Measurements from ENCODE around the gene PPP1R14D. TPM values are rescaled to one million over a fixed set of nuclear protein-coding genes. Genes with fewer than 3 reads are reported as not detected.
A peak's percentile ranks its signal among the peaks of the same experiment; 100 is the strongest.

PPP1R14D gene
- total and polyA plus RNA-seq, 2 experiments from 2014 or later = not detected

- Histone ChIP-seq H4K20me1 (replicated peaks; ENCODE audit: insufficient read depth) (no peaks in the 10 kb centered on the region), H3K27ac (ENCODE audit: low read depth) (no peak overlapping the region), H3F3A (replicated peaks; ENCODE audit: low read depth) (no peaks in the 10 kb centered on the region), H3K36me3 (ENCODE audit: insufficient read depth) (no peaks in the 10 kb centered on the region; the same call in 1 of the 2 replicates), H3K79me2 (replicated peaks; ENCODE audit: insufficient read depth) (no peaks in the 10 kb centered on the region), H3K4me1 (ENCODE audit: insufficient read depth) (no peaks in the 10 kb centered on the region), H3K27me3 (ENCODE audit: insufficient read depth) (no peaks in the 10 kb centered on the region), H3K4me3 (no peak overlapping the region), H3K4me2 (no peak overlapping the region), H3K9me2 (ENCODE audit: insufficient read depth) (no peaks in the 10 kb centered on the region), H2AFZ (no peak overlapping the region)
- H3K4me1 Mint-ChIP-seq = peaks cover 9% of the 10 kb centered on the region; the same call in 2 of the 3 replicates
- H3K36me3 Mint-ChIP-seq (ENCODE audit: low read depth) = peaks cover 28% of the 10 kb centered on the region
- DNase-seq (ENCODE audit: low spot score) (no peak), ATAC-seq (no peak)
- no peaks in the 10 kb centered on the region for H3K9me3 Mint-ChIP-seq
- TF ChIP-seq ZNF114 (CRISPR knock-in tag; IDR thresholded peaks at IDR 0.05) (no peak), ZNF331 (CRISPR knock-in tag; IDR thresholded peaks at IDR 0.05; ENCODE audit: low read depth) (no peak), NANOG (IDR thresholded peaks at IDR 0.05; ENCODE audit: borderline replicate concordance) (no peak), JUNB (IDR thresholded peaks at IDR 0.05; ENCODE audit: unreplicated experiment) (no peak)
- H3K27me3 Mint-ChIP-seq (ENCODE audit: insufficient read depth, low read depth, poor library complexity) = peaks cover 15% of the 10 kb centered on the region
- no peak overlapping the region for H3K27ac Mint-ChIP-seq
- H3K4me3 Mint-ChIP-seq = no peak overlapping the region
Measured at GRCh38 chr15:40773496-40773895, 55.0 kb downstream of the PPP1R14D start.

GRCh38 chr15:40772014-40772413, 56.5 kb downstream of the PPP1R14D start:
- ATAC-seq (no peak), DNase-seq (ENCODE audit: low spot score) (no peak)
- Histone ChIP-seq H3K9me2 (ENCODE audit: insufficient read depth) (no peaks in the 10 kb centered on the region), H3K4me1 (ENCODE audit: insufficient read depth) (no peaks in the 10 kb centered on the region; the same call in 1 of the 2 replicates), H3K27me3 (ENCODE audit: insufficient read depth) (no peaks in the 10 kb centered on the region), H3K79me2 (replicated peaks; ENCODE audit: insufficient read depth) (no peaks in the 10 kb centered on the region), H3K36me3 (ENCODE audit: insufficient read depth) (no peaks in the 10 kb centered on the region), H4K20me1 (replicated peaks; ENCODE audit: insufficient read depth) (no peaks in the 10 kb centered on the region), H2AFZ (no peak overlapping the region), H3K27ac (ENCODE audit: low read depth) (no peak overlapping the region), H3K4me3 (no peak overlapping the region), H3K4me2 (no peak overlapping the region), H3F3A (replicated peaks; ENCODE audit: low read depth) (no peaks in the 10 kb centered on the region; the same call in 1 of the 2 replicates)
- H3K4me1 Mint-ChIP-seq = peaks cover 18% of the 10 kb centered on the region; the same call in 2 of the 3 replicates
- no peak for TF ChIP-seq STAT1 (IDR thresholded peaks at IDR 0.05; ENCODE audit: unreplicated experiment)
- TF ChIP-seq, protein P1, sequence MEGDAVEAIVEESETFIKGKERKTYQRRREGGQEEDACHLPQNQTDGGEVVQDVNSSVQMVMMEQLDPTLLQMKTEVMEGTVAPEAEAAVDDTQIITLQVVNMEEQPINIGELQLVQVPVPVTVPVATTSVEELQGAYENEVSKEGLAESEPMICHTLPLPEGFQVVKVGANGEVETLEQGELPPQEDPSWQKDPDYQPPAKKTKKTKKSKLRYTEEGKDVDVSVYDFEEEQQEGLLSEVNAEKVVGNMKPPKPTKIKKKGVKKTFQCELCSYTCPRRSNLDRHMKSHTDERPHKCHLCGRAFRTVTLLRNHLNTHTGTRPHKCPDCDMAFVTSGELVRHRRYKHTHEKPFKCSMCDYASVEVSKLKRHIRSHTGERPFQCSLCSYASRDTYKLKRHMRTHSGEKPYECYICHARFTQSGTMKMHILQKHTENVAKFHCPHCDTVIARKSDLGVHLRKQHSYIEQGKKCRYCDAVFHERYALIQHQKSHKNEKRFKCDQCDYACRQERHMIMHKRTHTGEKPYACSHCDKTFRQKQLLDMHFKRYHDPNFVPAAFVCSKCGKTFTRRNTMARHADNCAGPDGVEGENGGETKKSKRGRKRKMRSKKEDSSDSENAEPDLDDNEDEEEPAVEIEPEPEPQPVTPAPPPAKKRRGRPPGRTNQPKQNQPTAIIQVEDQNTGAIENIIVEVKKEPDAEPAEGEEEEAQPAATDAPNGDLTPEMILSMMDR (conservative IDR thresholded peaks at IDR 0.05; ENCODE audit: low read depth in 2 of 2) = peak in 1 of 2 experiments; percentile 13; a peak in 1 of 4 replicates
- no peaks in the 10 kb centered on the region for H3K9me3 Mint-ChIP-seq
- peaks cover 21% of the 10 kb centered on the region for H3K27me3 Mint-ChIP-seq (ENCODE audit: insufficient read depth, low read depth, poor library complexity)
- peaks cover 20% of the 10 kb centered on the region for H3K36me3 Mint-ChIP-seq (ENCODE audit: low read depth)
- no peak overlapping the region for H3K4me3 Mint-ChIP-seq
- no peak overlapping the region for H3K27ac Mint-ChIP-seq

GRCh38 chr15:40771242-40771641, 57.3 kb downstream of the PPP1R14D start:
- no peak overlapping the region; the same call in 1 of the 2 replicates for H3K27ac Mint-ChIP-seq
- H3K79me2 ChIP-seq (replicated peaks; ENCODE audit: insufficient read depth) = no peaks in the 10 kb centered on the region
- DNase-seq (ENCODE audit: low spot score) (no peak), ATAC-seq (no peak)
- no peak overlapping the region for H3K4me3 Mint-ChIP-seq
- H3K9me3 Mint-ChIP-seq = no peaks in the 10 kb centered on the region
- no peak overlapping the region for H3K27ac ChIP-seq (ENCODE audit: low read depth)
- H3K4me2 ChIP-seq = no peak overlapping the region
- H3K27me3 Mint-ChIP-seq (ENCODE audit: insufficient read depth, low read depth, poor library complexity) = peaks cover 16% of the 10 kb centered on the region
- no peak overlapping the region for H2AFZ ChIP-seq
- peaks cover 24% of the 10 kb centered on the region for H3K4me1 Mint-ChIP-seq
- no peaks in the 10 kb centered on the region for H4K20me1 ChIP-seq (replicated peaks; ENCODE audit: insufficient read depth)
- H3K4me1 ChIP-seq (ENCODE audit: insufficient read depth) = no peaks in the 10 kb centered on the region; the same call in 1 of the 2 replicates
- peaks cover 13% of the 10 kb centered on the region for H3K36me3 Mint-ChIP-seq (ENCODE audit: low read depth)
- no peaks in the 10 kb centered on the region for H3K27me3 ChIP-seq (ENCODE audit: insufficient read depth)
- no peaks in the 10 kb centered on the region for H3K9me2 ChIP-seq (ENCODE audit: insufficient read depth)
- H3K4me3 ChIP-seq = no peak overlapping the region
- H3F3A ChIP-seq (replicated peaks; ENCODE audit: low read depth) = no peaks in the 10 kb centered on the region; the same call in none of the 2 replicates
- H3K36me3 ChIP-seq (ENCODE audit: insufficient read depth) = no peaks in the 10 kb centered on the region
- no peak for TF ChIP-seq ZNF331 (CRISPR knock-in tag; IDR thresholded peaks at IDR 0.05; ENCODE audit: low read depth)
- TF ChIP-seq ZNF114 (CRISPR knock-in tag; IDR thresholded peaks at IDR 0.05) = no peak
- no peak for TF ChIP-seq EZH2phosphoT487 (IDR thresholded peaks at IDR 0.05; ENCODE audit: unreplicated experiment)
- TF ChIP-seq, protein P1 (conservative IDR thresholded peaks at IDR 0.05; ENCODE audit: low read depth in 2 of 2) = no peak
- TF ChIP-seq, protein P2, sequence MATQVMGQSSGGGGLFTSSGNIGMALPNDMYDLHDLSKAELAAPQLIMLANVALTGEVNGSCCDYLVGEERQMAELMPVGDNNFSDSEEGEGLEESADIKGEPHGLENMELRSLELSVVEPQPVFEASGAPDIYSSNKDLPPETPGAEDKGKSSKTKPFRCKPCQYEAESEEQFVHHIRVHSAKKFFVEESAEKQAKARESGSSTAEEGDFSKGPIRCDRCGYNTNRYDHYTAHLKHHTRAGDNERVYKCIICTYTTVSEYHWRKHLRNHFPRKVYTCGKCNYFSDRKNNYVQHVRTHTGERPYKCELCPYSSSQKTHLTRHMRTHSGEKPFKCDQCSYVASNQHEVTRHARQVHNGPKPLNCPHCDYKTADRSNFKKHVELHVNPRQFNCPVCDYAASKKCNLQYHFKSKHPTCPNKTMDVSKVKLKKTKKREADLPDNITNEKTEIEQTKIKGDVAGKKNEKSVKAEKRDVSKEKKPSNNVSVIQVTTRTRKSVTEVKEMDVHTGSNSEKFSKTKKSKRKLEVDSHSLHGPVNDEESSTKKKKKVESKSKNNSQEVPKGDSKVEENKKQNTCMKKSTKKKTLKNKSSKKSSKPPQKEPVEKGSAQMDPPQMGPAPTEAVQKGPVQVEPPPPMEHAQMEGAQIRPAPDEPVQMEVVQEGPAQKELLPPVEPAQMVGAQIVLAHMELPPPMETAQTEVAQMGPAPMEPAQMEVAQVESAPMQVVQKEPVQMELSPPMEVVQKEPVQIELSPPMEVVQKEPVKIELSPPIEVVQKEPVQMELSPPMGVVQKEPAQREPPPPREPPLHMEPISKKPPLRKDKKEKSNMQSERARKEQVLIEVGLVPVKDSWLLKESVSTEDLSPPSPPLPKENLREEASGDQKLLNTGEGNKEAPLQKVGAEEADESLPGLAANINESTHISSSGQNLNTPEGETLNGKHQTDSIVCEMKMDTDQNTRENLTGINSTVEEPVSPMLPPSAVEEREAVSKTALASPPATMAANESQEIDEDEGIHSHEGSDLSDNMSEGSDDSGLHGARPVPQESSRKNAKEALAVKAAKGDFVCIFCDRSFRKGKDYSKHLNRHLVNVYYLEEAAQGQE (IDR thresholded peaks at IDR 0.05; ENCODE audit: unreplicated experiment) = no peak
- TF ChIP-seq EZH2 (IDR thresholded peaks at IDR 0.05; ENCODE audit: low read depth, unreplicated experiment) = no peak
- no peak for TF ChIP-seq POLR2AphosphoS5 (IDR thresholded peaks at IDR 0.05; ENCODE audit: low read depth)
- TF ChIP-seq NANOG (IDR thresholded peaks at IDR 0.05; ENCODE audit: borderline replicate concordance) = no peak
- no peak for TF ChIP-seq CREB1 (CRISPR knock-in tag; IDR thresholded peaks at IDR 0.05; ENCODE audit: low read depth)
- TF ChIP-seq JUNB (IDR thresholded peaks at IDR 0.05; ENCODE audit: unreplicated experiment) = no peak

All from GM23338 (cell line).